OCI-LY3 (cell line): ENCODE data around the gene CLPTM1.

Source experiments
- CTCF ChIP-seq: fragments of 200-600, 300-600 bp; sonication (generic); IDR thresholded peaks from 2 replicates; pipeline ENCODE4 v1.5.1; 2014; ENCODE audit warnings: antibody characterized with exemption, low read length, low read depth
- EZH2phosphoT487 ChIP-seq: fragments of 200-600 bp; shearing (Covaris generic); IDR thresholded peaks from 2 replicates; pipeline ENCODE4 v1.6.1; 2018; ENCODE audit warnings: antibody characterized with exemption, mixed run types, low read depth

- TF ChIP-seq CTCF (no peak), EZH2phosphoT487 (no peak)
These were observed 13.1 kb upstream of the CLPTM1 start, which contains the start of gene APOC4 for GRCh38 chr19:44942067-44942571.
